AML-193 (cell line): ENCODE results near the gene MRPL23.

Source experiments
- DNase-seq, 2 experiments: peaks; one replicate each; lab custom pipeline; 2025; lab: John Stamatoyannopoulos, UW

Gene MRPL23

DNA sequence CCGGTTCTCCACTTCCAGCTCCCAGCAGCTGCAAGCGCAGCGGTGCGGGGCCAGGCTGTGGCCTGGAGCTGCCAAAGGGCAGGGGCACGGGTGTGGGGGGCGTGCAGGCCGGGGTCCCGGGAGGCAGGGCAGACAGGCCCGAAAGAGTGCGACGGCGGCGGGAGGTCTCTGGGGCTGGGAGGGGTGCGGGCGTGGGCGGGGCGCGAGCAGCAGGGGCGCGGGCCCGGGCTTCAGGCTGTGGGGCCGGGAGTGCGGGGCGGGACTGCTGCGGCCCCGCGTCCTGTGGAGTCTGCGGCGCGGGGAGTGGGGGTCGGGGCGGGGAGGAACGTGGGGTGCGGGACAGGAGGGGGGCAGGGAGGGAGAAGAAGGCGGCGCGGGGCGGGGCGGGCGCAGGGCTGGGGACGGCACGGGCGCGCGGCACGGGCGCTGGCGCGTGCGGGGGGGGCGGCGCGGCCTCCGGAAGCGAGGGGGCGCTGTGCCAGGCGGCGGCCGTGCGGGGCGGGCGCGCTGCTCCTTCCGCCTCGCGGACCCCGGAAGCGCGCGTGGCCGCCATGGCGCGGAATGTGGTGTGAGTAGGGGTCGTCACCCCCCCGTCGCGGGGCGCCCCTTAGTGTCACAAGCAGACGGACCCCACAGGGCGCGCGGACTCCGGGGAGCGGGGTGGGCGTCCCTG, at the start of gene MRPL23:
TSS of gene MRPL23 (plus strand) at position 521 of the 673 bp plus-strand sequence. CDS start at position 552, 31 bp downstream.
- no peak for DNase-seq

- no peak for DNase-seq
Observed at GRCh38 chr11:1899090-1899489, 48.0 kb upstream of the MRPL23 start.

DNA sequence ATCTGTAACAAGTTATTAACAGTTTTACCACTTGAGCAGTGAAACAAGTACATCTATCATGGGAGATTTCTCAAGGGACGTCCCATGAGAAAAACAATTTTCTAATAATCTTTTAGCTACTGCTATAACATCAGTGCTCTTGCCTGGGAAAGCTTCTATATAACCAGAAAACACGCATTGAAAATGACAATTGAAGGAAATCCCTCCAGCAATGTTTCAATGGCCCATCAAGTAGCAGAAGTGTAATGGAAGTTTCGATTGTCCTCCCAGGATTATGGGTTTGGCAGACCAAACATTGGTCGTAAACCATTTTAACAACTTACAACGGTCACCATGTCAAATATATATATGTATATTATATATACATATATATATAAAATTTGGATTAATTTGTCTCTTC, 47.4 kb upstream of the MRPL23 start:
- DNase-seq: no peak

DNA sequence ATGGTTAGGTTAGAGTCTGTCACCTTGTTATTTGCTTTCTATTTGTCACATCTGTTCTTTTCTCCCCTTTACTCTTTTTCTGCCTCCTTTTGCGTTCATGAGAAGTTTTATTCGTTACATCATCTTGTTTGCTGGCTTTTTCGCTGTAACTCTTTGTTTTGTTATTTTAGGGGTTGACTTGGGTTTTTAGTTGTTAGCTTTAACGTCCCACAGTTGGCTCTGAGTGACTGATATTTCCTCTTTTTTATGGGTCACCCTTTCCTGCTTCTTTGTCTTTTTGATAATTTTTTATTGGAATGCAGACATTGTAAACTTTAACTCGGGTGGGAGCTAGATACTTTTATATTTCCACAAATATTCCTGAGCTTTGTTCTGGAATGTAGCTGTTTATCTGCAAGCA, 41.0 kb upstream of the MRPL23 start:
- DNase-seq: no peak

GRCh38 chr11:1906611-1907423, 40.3 kb upstream of the MRPL23 start:
- DNase-seq: no peak

DNA sequence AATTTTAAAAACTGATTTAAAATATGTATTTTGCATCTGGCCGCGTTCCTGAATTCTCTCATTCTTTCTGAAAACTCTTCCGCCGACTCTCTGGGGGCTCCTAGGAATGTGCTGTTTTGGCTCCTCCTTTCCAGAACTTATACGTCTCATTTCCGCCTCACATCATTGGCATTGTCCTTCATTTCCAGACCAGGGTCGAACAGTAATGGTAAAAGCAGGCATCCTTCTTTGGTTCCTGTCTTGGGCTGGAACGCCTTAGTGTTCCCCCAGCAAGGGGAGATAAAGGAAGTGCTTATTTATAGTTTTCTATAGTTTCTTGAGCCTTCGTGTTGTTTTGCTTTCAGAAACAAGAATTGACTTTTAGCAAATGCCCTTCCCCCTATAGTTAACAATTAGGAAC, 38.5 kb upstream of the MRPL23 start:
- DNase-seq: no peak

GRCh38 chr11:1909524-1909923, 37.6 kb upstream of the MRPL23 start:
- no peak for DNase-seq

GRCh38 chr11:1912289-1912878, 34.7 kb upstream of the MRPL23 start:
- peak; percentile 15 to 20 for DNase-seq

DNA sequence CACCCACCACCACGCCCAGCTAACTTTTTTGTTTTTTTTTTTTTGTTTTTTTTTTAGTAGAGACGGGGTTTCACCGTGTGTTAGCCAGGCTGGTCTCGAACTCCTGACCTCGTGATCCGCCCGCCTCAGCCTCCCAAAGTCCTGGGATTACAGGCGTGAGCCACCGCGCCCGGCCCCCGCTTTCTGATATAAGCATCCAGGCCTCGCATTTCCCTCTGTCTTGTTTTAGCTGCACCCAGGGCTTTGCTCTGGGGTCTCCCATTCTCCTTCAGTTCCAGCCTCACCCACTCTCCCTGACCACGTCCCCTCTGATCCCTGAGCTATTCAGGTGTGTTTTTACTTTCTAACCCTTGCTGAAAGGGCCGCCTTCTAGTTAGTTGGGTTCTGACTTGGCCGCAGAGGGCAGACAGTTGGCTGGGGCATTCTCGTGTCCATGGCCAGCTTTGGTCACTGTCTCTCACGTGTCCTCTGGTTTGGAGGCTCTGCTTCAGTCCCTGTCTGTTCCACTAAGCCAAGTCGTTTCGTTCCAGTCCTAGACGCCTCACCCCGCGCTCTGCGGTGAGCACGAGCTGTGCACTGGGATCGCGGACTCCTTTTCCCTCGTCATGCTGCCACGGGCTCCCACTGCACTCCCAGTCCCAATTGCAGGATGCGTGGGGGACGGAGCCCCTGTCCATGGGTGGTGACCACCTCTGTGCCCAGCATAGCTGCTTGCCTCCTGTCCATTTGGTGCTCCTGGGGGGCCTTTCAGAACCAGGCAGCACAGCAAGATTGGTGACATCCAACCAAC, 33.7 kb upstream of the MRPL23 start:
- DNase-seq: no peak

DNA sequence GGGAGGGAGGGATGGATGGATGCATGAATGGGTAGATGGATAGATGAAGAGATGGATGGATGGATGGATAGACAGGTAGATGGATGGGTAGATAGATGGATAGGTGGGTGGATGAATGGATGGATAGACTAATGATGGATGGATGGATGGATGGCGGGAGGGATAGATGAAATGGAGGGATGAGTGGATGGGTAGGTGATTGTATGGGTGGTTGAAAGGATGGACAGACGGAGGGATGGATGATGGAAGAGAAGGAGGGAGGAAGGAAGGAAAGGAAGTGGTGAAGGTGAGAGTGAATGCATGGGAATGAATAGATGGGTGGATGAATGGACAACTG, 31.4 kb upstream of the MRPL23 start:
- DNase-seq: no peak

- DNase-seq: no peak
Observed at GRCh38 chr11:1916132-1916985, 30.8 kb upstream of the MRPL23 start.

DNA sequence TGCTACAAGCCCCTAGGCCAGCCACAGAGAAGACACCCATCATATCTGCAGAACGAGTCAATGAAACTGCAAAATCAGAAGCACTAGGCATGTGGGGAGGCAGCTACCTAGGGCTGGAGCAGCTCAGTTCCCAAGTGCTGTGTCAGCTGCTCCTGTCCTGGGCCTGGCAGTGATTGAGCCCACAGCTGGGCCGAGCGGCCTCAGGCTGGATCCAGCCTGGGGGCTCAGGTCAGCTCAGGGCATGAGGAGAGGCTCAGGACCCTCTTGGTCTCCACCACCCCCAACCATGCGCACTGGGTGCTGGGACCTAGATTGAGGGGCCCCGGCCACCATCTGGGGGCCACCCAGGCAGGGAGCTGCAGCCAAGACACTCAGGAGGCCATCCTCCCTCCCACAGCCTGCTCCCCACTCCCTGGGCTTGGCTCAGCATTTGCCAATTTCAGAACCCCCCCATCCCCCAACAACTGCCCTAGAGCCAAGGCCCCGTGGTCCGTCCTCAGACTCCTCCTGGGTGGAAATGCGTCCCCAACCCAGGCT, 30.1 kb upstream of the MRPL23 start:
- no peak for DNase-seq

GRCh38 chr11:1917523-1918435, 29.4 kb upstream of the MRPL23 start:
- DNase-seq: no peak

- DNase-seq: no peak
Observed at GRCh38 chr11:1918436-1919315, 28.5 kb upstream of the MRPL23 start.

GRCh38 chr11:1919391-1920127, 27.6 kb upstream of the MRPL23 start, which contains the start of gene TNNT3:
TNNT3 (plus strand) TSS chr11:1919703; CDS start chr11:1922875, 3,172 bp downstream.
- DNase-seq: no peak

GRCh38 chr11:1920128-1920908, 26.8 kb upstream of the MRPL23 start:
- no peak for DNase-seq

GRCh38 chr11:1920909-1921573, 26.1 kb upstream of the MRPL23 start:
- no peak for DNase-seq
